HG03558 (cell line): ENCODE measurements around the gene PCDHA2.
"Not testable (repeated sequence)": the region's sequence is repeated elsewhere in the genome, so short reads cannot be mapped to it uniquely, and the experiment has no call there.

Experiments
- ATAC-seq: cut with Tn5 transposase; IDR thresholded peaks from one replicate; pipeline ENCODE4 v1.9.1; 2021; ENCODE audit warnings: moderate number of reproducible peaks; ENCODE audit not compliant: unreplicated experiment; ENCODE audit errors: extremely low read depth

The PCDHA2 gene

DNA sequence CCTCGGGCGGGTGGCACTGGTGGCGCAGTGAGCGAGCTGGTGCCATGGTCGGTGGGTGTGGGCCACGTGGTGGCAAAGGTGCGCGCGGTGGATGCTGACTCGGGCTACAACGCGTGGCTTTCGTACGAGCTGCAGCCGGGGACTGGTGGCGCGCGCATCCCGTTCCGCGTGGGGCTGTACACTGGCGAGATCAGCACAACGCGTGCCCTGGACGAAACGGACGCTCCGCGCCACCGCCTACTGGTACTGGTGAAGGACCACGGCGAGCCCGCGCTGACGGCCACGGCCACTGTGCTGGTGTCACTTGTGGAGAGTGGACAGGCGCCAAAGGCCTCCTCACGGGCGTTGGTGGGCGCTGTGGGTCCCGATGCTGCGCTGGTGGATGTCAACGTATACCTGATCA, 14.2 kb downstream of the PCDHA2 start:
- no peak for ATAC-seq

DNA sequence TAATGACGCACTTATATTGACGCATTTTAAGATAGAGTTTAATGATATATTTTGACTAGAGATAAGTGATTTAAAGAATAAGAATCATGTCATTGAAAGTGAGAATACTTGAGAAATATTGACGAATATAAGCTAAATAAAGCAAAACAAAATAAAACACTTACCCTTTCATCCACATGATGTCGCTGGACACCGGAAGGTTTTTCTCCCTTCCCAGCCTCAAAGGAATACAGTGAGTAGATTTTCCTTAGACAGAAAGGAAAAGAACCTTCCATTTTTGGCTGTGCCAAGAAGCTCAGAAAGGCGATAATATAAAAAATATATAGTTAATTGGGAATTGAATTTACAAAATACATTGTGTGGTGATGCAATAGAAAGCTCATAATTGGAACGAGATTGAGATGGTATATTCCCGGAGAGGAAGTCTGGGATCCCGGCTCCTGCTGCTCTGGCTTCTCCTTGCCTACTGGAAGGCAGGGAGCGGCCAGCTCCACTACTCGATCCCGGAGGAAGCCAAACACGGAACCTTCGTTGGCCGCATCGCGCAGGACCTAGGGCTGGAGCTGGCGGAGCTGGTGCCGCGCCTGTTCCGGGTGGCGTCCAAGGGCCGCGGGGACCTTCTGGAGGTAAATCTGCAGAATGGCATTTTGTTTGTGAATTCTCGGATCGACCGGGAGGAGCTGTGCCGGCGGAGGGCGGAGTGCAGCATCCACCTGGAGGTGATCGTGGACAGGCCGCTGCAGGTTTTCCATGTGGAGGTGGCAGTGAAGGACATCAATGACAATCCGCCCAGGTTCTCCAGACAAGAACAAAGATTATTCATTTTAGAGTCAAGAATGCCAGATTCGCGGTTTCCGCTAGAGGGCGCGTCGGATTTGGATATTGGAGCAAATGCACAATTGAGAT, 27.0 kb downstream of the PCDHA2 start, which contains the start of gene PCDHA5:
TSS of gene PCDHA5 (plus strand) at position 239 of the 906 bp plus-strand sequence.
- ATAC-seq: no peak

DNA sequence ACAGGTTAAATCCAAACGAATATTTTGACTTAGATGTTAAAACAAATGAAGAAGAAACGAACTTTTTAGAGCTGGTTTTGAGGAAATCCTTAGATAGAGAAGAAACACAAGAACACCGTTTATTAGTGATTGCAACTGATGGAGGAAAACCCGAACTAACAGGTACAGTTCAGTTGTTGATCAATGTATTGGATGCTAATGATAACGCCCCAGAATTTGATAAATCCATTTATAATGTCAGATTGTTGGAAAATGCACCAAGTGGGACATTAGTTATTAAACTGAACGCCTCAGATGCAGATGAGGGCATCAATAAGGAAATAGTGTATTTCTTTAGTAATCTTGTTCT, 27.6 kb downstream of the PCDHA2 start:
- ATAC-seq: no peak

DNA sequence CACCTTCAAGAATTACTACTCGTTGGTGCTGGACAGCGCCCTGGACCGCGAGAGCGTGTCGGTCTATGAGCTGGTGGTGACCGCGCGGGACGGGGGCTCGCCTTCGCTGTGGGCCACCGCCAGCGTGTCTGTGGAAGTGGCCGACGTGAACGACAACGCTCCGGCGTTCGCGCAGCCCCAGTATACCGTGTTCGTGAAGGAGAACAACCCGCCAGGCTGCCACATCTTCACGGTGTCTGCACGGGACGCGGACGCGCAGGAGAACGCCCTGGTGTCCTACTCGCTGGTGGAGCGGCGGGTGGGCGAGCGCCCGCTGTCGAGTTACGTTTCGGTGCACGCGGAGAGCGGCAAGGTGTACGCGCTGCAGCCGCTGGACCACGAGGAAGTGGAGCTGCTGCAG, 28.3 kb downstream of the PCDHA2 start:
- not testable (repeated sequence) for ATAC-seq

DNA sequence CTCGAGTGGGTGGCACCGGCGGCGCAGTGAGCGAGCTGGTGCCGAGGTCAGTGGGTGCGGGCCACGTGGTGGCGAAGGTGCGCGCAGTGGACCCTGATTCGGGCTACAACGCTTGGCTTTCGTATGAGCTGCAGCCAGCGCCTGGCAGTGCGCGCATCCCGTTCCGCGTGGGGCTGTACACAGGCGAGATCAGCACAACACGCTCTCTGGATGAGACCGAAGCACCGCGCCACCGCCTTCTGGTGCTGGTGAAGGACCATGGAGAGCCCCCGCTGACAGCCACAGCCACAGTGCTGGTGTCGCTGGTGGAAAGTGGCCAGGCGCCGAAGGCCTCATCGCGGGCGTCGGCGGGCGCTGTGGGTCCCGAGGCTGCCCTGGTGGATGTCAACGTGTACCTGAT, 28.8 kb downstream of the PCDHA2 start:
- no peak for ATAC-seq

DNA sequence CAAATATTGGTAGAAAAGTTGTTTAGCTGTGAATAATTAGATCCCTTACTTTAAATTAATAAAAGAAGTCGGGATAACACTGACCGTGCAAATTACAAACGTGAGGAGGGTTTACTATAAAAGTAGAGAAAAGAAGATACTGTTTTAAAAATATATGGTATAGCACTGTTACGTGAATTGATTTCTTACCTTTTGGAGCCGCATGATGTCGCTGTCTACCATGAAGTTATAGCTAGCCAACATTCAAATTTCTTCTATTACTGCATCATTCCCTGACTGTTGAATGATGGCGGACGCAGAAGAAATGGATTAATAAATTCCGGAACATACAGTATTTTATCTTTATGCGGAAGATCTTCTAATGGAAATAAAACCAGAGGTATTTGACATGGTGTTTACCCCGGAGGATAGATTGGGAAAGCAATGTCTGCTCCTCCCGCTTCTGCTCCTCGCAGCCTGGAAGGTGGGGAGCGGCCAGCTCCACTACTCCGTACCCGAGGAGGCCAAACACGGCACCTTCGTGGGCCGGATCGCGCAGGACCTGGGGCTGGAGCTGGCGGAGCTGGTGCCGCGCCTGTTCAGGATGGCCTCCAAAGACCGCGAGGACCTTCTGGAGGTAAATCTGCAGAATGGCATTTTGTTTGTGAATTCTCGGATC, 33.2 kb downstream of the PCDHA2 start, which contains the start of gene PCDHA6:
TSS of gene PCDHA6 (plus strand) at position 257 of the 658 bp plus-strand sequence. CDS start at position 389, 132 bp downstream.
- no peak for ATAC-seq

DNA sequence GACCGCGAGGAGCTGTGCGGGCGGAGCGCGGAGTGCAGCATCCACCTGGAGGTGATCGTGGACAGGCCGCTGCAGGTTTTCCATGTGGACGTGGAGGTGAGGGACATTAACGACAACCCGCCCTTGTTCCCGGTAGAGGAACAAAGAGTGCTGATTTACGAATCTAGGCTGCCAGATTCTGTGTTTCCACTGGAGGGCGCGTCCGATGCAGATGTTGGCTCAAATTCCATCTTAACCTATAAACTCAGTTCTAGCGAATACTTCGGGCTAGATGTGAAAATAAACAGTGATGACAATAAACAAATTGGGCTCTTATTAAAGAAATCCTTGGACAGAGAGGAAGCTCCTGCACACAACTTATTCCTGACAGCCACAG, 33.7 kb downstream of the PCDHA2 start:
- no peak for ATAC-seq

DNA sequence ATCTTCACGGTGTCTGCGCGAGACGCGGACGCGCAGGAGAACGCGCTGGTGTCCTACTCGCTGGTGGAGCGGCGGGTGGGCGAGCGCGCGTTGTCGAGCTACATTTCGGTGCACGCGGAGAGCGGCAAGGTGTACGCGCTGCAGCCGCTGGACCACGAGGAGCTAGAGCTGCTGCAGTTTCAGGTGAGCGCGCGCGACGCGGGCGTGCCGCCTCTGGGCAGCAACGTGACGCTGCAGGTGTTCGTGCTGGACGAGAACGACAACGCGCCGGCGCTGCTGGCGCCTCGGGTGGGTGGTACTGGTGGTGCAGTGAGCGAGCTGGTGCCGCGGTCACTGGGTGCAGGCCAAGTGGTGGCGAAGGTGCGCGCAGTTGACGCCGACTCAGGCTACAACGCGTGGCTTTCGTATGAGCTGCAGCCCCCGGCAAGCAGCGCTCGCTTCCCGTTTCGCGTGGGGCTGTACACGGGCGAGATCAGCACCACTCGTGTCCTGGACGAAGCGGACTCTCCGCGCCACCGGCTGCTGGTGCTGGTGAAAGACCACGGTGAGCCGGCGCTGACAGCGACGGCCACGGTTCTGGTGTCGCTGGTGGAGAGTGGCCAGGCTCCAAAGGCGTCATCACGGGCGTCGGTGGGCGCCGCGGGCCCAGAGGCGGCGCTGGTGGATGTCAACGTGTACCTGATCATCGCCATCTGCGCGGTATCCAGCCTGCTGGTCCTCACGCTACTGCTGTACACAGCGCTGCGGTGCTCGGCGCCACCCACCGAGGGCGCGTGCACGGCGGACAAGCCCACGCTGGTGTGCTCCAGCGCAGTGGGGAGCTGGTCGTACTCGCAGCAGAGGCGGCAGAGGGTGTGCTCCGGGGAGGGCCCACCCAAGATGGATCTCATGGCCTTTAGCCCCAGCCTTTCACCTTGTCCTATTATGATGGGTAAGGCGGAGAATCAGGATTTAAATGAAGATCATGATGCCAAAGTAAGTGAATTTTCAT, 35.2 kb downstream of the PCDHA2 start:
- not testable (repeated sequence) for ATAC-seq

DNA sequence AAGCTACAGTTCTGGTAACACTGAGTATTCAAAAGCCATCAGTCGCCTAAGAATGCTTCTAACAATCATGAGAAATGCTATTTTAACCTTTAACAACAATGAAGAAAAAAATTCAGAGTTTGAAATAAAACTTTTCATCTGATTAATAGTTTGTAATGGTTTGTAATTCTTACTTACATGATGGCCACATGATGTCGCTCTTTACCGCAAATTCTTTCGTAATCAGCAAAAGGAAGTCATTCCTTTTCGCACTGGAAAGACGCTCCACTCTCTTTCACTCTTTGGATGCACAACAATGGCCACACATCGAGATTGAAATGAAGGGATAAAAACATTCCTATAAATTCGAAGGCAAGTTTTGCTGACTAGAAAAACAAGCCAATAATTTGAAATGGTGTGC, 39.3 kb downstream of the PCDHA2 start, which contains the start of gene PCDHA7:
TSS of gene PCDHA7 (plus strand) at position 277 of the 400 bp plus-strand sequence. CDS start at position 392, 115 bp downstream.
- ATAC-seq: no peak

DNA sequence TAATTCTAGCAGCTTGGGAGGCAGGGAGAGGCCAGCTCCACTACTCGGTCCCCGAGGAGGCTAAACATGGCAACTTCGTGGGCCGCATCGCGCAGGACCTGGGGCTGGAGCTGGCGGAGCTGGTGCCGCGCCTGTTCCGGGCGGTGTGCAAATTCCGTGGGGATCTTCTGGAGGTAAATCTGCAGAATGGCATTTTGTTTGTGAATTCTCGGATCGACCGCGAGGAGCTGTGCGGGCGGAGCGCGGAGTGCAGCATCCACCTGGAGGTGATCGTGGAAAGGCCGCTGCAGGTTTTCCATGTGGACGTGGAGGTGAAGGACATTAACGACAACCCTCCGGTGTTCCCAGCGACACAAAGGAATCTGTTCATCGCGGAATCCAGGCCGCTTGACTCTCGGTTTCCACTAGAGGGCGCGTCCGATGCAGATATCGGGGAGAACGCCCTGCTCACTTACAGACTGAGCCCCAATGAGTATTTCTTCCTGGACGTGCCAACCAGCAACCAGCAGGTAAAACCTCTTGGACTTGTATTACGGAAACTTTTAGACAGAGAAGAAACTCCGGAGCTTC, 39.9 kb downstream of the PCDHA2 start:
- not testable (repeated sequence) for ATAC-seq

DNA sequence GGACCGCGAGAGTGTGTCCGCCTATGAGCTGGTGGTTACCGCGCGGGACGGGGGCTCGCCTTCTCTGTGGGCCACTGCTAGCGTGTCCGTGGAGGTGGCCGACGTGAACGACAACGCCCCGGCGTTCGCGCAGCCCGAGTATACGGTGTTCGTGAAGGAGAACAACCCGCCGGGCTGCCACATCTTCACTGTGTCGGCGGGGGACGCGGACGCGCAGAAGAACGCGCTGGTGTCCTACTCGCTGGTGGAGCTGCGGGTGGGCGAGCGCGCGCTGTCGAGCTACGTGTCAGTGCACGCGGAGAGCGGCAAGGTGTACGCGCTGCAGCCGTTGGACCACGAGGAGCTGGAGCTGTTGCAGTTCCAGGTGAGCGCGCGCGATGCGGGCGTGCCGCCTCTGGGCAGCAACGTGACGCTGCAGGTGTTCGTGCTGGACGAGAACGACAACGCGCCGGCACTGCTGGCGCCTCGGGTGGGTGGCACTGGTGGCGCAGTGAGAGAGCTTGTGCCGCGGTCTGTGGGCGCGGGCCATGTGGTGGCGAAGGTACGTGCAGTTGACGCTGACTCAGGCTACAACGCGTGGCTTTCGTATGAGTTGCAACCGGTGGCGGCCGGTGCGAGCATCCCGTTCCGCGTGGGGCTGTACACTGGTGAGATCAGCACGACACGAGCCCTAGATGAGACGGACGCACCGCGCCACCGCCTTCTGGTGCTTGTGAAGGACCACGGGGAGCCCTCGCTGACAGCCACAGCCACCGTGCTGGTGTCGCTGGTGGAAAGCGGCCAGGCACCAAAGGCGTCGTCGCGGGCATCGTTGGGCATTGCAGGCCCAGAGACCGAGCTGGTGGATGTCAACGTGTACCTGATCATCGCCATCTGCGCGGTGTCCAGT, 41.2 kb downstream of the PCDHA2 start:
- no peak for ATAC-seq

DNA sequence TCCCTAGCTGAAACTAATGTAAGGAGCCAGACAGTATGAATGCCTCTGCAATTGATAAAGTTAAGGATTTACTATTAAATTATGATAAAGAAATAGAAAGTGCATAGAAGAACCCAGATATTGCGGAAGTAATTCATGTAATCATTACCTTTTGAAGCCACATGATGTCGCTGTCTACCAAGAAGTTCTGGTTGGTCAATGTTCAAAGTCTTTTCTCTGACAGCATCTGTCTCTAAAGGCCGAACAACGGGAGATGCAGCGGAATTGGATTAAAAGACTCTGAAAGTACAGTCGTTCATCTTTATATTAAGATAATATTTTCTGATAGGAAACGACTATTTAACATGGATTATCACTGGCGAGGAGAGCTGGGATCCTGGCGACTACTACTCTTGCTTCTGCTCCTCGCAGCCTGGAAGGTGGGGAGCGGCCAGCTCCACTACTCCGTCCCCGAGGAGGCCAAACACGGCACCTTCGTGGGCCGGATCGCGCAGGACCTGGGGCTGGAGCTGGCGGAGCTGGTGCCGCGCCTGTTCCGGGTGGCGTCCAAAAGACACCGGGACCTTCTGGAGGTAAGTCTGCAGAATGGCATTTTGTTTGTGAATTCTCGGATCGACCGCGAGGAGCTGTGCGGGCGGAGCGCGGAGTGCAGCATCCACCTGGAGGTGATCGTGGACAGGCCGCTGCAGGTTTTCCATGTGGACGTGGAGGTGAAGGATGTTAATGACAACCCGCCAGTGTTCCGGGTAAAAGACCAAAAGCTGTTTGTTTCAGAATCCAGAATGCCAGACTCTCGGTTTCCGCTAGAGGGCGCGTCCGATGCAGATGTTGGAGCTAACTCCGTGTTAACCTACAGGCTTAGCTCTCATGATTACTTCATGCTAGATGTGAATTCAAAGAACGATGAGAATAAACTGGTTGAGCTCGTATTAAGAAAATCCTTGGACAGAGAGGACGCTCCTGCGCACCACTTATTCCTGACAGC, 46.6 kb downstream of the PCDHA2 start, which contains the start of gene PCDHA8:
TSS of gene PCDHA8 (plus strand) at position 210 of the 985 bp plus-strand sequence. CDS start at position 345, 135 bp downstream.
- ATAC-seq: no peak

DNA sequence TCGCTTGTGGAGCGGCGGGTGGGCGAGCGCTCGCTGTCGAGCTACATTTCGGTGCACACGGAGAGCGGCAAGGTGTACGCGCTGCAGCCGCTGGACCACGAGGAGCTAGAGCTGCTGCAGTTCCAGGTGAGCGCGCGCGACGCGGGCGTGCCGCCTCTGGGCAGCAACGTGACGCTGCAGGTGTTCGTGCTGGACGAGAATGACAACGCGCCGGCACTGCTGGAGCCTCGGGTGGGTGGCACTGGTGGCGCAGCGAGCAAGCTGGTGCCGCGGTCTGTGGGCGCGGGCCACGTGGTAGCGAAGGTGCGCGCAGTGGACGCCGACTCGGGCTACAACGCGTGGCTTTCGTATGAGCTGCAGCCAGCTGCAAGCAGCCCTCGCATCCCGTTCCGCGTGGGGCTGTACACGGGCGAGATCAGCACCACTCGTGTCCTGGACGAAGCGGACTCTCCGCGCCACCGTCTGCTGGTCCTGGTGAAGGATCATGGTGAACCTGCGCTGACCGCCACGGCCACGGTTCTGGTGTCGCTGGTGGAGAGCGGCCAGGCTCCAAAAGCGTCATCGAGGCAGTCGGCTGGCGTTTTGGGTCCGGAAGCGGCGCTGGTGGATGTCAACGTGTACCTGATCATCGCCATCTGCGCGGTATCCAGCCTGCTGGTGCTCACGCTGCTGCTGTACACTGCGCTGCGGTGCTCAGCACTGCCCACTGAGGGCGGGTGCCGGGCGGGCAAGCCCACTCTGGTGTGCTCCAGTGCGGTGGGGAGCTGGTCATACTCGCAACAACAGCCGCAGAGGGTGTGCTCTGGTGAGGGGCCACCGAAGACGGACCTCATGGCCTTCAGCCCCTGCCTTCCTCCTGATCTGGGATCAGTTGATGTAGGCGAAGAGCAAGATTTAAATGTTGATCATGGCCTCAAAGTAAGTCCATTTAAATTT, 48.4 kb downstream of the PCDHA2 start:
- ATAC-seq: no peak
